GM12878 (cell line): ENCODE results near the gene CD2BP2. TPM values are rescaled to one million over a fixed set of nuclear protein-coding genes. Genes with fewer than 3 reads are reported as not detected.
A peak's percentile ranks its signal among the peaks of the same experiment; 100 is the strongest.

Experiments used
- ATF7 ChIP-seq: fragments of 450-650 bp; IDR thresholded peaks from 2 replicates; pipeline ENCODE4 v1.6.1; 2016; ENCODE audit warnings: low read depth, mild to moderate bottlenecking
- CBX5 ChIP-seq: sonication (generic); IDR thresholded peaks from 2 replicates; pipeline ENCODE4 v1.6.1; 2016; ENCODE audit warnings: low read depth, moderate library complexity, mild to moderate bottlenecking, inconsistent platforms
- CHD4 ChIP-seq: fragments of 200-600 bp; sonication (generic); IDR thresholded peaks from 2 replicates; pipeline ENCODE4 v1.6.1; 2016; ENCODE audit warnings: mild to moderate bottlenecking
- FOXM1 ChIP-seq: IDR thresholded peaks from 2 replicates; pipeline ENCODE4 v1.6.1; 2012; ENCODE audit warnings: low read depth, mild to moderate bottlenecking, inconsistent platforms, low read length, moderate library complexity
- IKZF1 ChIP-seq: fragments of 450-650 bp; conservative IDR thresholded peaks from 2 replicates; pipeline ENCODE4 v1.6.1; 2017; ENCODE audit warnings: antibody characterized with exemption, mild to moderate bottlenecking
- KAT2A ChIP-seq: conservative IDR thresholded peaks from 2 replicates; pipeline ENCODE4 v1.6.1; 2011; ENCODE audit warnings: low read depth, low read length; ENCODE audit not compliant: control insufficient read depth
- MEF2A ChIP-seq: IDR thresholded peaks from 2 replicates; pipeline ENCODE4 v1.6.1; 2011; ENCODE audit warnings: low read depth, mild to moderate bottlenecking, low read length, moderate library complexity; ENCODE audit not compliant: insufficient read depth
- PAX8 ChIP-seq: fragments of 450-650 bp; IDR thresholded peaks from 2 replicates; pipeline ENCODE4 v1.6.1; 2017; ENCODE audit warnings: mild to moderate bottlenecking, moderate library complexity
- POLR2AphosphoS2 ChIP-seq: IDR thresholded peaks from 2 replicates; pipeline ENCODE4 v1.6.1; 2011; ENCODE audit warnings: low read depth, mild to moderate bottlenecking, low read length, improper control_type of control experiment, moderate library complexity
- RUNX3 ChIP-seq: IDR thresholded peaks from 2 replicates; pipeline ENCODE4 v1.6.1; 2012; ENCODE audit warnings: low read length, inconsistent platforms
- SMAD5 ChIP-seq: IDR thresholded peaks from 2 replicates; pipeline ENCODE4 v1.6.1; 2016; ENCODE audit warnings: antibody characterized with exemption, low read depth
- SMC3 ChIP-seq: IDR thresholded peaks from 2 replicates; pipeline ENCODE4 v1.6.1; 2011; ENCODE audit warnings: low read length, improper control_type of control experiment, borderline replicate concordance
- SREBF1 ChIP-seq: IDR thresholded peaks from 2 replicates; pipeline ENCODE4 v1.6.1; 2012; ENCODE audit warnings: mild to moderate bottlenecking, low read length
- SREBF2 ChIP-seq: IDR thresholded peaks from 2 replicates; pipeline ENCODE4 v1.6.1; 2012; ENCODE audit warnings: mild to moderate bottlenecking, low read length
- TARDBP ChIP-seq: IDR thresholded peaks from 2 replicates; pipeline ENCODE4 v1.6.1; 2016; ENCODE audit warnings: borderline replicate concordance
- TBL1XR1 ChIP-seq: IDR thresholded peaks from 2 replicates; pipeline ENCODE4 v1.6.1; 2012; ENCODE audit warnings: low read depth, low read length, improper control_type of control experiment
- WRNIP1 ChIP-seq: IDR thresholded peaks from 2 replicates; pipeline ENCODE4 v1.6.1; 2011; ENCODE audit warnings: low read depth, low read length, improper control_type of control experiment, borderline replicate concordance
- ZNF24 ChIP-seq: fragments of 450-650 bp; IDR thresholded peaks from 2 replicates; pipeline ENCODE4 v1.6.1; 2017; ENCODE audit warnings: antibody characterized with exemption, mild to moderate bottlenecking
- ZNF384 ChIP-seq: IDR thresholded peaks from 2 replicates; pipeline ENCODE4 v1.6.1; 2012; ENCODE audit warnings: low read depth, mild to moderate bottlenecking, low read length, improper control_type of control experiment, borderline replicate concordance
- polyA plus RNA-seq, 11 experiments: library from polyadenylated mRNA; depleted of rRNA in 4 of 11; unstranded in 6 of 11; stranded (reverse) in 5 of 11; fragments of >200 nt; fragmentation: Nextera tagmentation in 4 of 11; fragmentation: Illumina TruSeq in 1 of 11; extraction: Ambion mirVana in 4 of 11; extraction: Trizol in 1 of 11; gene quantifications; 1 replicate in 1 of 11; 2 replicates in 10 of 11; pipeline versions ENCODE4 v1.2.1 to v1.2.3, GENCODE V29; 2011 to 2016; ENCODE audit warnings: inconsistent platforms in 2 of 11, missing spikeins in 2 of 11, low read depth in 1 of 11
- total RNA-seq, 4 experiments: library from RNA; depleted of rRNA in 3 of 4; stranded (reverse); fragments of >200 nt in 3 of 4; fragmentation: Illumina TruSeq in 1 of 4; extraction: Trizol in 1 of 4; gene quantifications; 2 replicates each; pipeline versions ENCODE4 v1.2.1 to v1.2.3, GENCODE V29; 2013 to 2021
- TF ChIP-seq, protein P1 (sequence below): IDR thresholded peaks from 2 replicates; pipeline ENCODE4 v1.6.1; 2012; ENCODE audit warnings: low read depth, low read length, improper control_type of control experiment
- TF ChIP-seq, protein P2 (sequence below): fragments of 450-650 bp; IDR thresholded peaks from 2 replicates; pipeline ENCODE4 v1.6.1; 2017; ENCODE audit warnings: low read depth, mild to moderate bottlenecking, moderate library complexity
- TF ChIP-seq, protein P3 (sequence below): fragments of 450-650 bp; IDR thresholded peaks from 2 replicates; pipeline ENCODE4 v1.6.1; 2017; ENCODE audit warnings: mild to moderate bottlenecking, moderate library complexity
- TF ChIP-seq, protein P4 (sequence below): fragments of 450-650 bp; conservative IDR thresholded peaks from 2 replicates; pipeline ENCODE4 v1.6.1; 2017; ENCODE audit warnings: mild to moderate bottlenecking, moderate library complexity

Gene CD2BP2
- total and polyA plus RNA-seq, 10 of the 15 experiments (the other 5 are each of a cell fraction or from before 2014, with no cell fraction given), result 3.3 to 47.9 (median 31.8) TPM

DNA sequence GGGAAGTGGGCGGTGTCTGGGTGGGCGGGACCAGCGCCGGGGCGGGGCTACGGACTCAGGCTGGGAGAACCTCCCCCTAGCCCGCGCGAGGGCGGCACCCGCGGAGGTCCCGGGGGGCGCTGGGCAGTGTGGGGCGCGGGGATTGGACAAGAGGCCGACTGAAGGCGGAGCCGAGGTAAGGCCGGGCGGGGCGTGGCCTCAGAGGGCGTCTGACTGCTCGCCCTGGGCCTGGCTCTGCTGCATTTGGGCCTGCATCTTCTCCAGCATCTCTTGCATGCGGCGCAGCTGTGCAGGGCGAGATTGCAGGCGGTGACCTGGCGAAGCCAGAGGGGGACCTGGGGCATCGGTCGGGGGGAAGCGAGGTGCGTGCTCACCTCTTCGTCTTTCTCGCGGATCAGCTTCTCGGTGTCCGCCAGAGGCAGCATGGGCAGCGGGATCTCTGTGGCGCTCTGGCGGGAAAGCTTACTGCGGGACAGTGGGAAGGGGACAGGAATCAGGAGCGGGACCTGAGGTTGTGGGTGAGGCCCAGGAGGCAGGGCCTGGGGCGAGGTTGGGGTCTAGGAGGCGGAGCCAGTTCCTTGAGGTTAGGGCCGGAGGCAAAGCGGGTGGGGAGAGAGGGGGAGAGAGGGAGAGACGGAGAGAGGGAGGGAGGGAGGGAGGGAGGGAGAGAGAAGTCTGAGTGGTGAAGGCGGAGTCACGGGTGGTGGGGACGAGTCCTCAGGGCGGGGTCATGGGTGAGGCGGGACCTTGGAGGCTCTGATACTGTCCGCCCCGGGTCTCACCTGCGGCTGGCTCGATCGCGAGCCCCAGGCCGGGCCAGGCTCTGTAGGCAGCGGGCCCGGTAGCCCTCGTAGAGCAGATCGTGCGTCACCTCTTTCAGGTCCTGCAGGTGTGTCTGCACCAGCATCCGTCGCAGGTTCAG, 23.4 kb upstream of the CD2BP2 start (continued):
- no peak for TF ChIP-seq CBX5
- no peak for TF ChIP-seq ZNF384
- TF ChIP-seq RUNX3, result peak; percentile 21; the same call in 1 of the 2 replicates
- TF ChIP-seq CHD4, result no peak
- TF ChIP-seq FOXM1, result no peak
- TF ChIP-seq, protein P1, sequence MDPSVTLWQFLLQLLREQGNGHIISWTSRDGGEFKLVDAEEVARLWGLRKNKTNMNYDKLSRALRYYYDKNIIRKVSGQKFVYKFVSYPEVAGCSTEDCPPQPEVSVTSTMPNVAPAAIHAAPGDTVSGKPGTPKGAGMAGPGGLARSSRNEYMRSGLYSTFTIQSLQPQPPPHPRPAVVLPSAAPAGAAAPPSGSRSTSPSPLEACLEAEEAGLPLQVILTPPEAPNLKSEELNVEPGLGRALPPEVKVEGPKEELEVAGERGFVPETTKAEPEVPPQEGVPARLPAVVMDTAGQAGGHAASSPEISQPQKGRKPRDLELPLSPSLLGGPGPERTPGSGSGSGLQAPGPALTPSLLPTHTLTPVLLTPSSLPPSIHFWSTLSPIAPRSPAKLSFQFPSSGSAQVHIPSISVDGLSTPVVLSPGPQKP, result no peak
- TF ChIP-seq IKZF1, result no peak
- TF ChIP-seq TBL1XR1, result no peak
- no peak for TF ChIP-seq SREBF2
- TF ChIP-seq, protein P2, sequence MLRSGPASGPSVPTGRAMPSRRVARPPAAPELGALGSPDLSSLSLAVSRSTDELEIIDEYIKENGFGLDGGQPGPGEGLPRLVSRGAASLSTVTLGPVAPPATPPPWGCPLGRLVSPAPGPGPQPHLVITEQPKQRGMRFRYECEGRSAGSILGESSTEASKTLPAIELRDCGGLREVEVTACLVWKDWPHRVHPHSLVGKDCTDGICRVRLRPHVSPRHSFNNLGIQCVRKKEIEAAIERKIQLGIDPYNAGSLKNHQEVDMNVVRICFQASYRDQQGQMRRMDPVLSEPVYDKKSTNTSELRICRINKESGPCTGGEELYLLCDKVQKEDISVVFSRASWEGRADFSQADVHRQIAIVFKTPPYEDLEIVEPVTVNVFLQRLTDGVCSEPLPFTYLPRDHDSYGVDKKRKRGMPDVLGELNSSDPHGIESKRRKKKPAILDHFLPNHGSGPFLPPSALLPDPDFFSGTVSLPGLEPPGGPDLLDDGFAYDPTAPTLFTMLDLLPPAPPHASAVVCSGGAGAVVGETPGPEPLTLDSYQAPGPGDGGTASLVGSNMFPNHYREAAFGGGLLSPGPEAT, result peak; percentile 49
- TF ChIP-seq WRNIP1, result no peak
- TF ChIP-seq PAX8, result no peak
- no peak for TF ChIP-seq ATF7
- no peak for TF ChIP-seq TARDBP
- no peak for TF ChIP-seq ZNF24
- no peak for TF ChIP-seq SREBF1
- TF ChIP-seq, protein P3, sequence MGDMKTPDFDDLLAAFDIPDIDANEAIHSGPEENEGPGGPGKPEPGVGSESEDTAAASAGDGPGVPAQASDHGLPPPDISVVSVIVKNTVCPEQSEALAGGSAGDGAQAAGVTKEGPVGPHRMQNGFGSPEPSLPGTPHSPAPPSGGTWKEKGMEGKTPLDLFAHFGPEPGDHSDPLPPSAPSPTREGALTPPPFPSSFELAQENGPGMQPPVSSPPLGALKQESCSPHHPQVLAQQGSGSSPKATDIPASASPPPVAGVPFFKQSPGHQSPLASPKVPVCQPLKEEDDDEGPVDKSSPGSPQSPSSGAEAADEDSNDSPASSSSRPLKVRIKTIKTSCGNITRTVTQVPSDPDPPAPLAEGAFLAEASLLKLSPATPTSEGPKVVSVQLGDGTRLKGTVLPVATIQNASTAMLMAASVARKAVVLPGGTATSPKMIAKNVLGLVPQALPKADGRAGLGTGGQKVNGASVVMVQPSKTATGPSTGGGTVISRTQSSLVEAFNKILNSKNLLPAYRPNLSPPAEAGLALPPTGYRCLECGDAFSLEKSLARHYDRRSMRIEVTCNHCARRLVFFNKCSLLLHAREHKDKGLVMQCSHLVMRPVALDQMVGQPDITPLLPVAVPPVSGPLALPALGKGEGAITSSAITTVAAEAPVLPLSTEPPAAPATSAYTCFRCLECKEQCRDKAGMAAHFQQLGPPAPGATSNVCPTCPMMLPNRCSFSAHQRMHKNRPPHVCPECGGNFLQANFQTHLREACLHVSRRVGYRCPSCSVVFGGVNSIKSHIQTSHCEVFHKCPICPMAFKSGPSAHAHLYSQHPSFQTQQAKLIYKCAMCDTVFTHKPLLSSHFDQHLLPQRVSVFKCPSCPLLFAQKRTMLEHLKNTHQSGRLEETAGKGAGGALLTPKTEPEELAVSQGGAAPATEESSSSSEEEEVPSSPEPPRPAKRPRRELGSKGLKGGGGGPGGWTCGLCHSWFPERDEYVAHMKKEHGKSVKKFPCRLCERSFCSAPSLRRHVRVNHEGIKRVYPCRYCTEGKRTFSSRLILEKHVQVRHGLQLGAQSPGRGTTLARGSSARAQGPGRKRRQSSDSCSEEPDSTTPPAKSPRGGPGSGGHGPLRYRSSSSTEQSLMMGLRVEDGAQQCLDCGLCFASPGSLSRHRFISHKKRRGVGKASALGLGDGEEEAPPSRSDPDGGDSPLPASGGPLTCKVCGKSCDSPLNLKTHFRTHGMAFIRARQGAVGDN, result no peak
- TF ChIP-seq, protein P4, sequence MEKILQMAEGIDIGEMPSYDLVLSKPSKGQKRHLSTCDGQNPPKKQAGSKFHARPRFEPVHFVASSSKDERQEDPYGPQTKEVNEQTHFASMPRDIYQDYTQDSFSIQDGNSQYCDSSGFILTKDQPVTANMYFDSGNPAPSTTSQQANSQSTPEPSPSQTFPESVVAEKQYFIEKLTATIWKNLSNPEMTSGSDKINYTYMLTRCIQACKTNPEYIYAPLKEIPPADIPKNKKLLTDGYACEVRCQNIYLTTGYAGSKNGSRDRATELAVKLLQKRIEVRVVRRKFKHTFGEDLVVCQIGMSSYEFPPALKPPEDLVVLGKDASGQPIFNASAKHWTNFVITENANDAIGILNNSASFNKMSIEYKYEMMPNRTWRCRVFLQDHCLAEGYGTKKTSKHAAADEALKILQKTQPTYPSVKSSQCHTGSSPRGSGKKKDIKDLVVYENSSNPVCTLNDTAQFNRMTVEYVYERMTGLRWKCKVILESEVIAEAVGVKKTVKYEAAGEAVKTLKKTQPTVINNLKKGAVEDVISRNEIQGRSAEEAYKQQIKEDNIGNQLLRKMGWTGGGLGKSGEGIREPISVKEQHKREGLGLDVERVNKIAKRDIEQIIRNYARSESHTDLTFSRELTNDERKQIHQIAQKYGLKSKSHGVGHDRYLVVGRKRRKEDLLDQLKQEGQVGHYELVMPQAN, result no peak
- peak; percentile 29; the same call in 1 of the 2 replicates for TF ChIP-seq POLR2AphosphoS2
- no peak for TF ChIP-seq MEF2A
- TF ChIP-seq KAT2A, result no peak
- TF ChIP-seq SMAD5, result no peak
- no peak for TF ChIP-seq SMC3
